SW480 (cell line): ENCODE measurements around the gene CAPN15.
A peak's percentile ranks its signal among the peaks of the same experiment; 100 is the strongest.
"Not testable (repeated sequence)": the region's sequence is repeated elsewhere in the genome, so short reads cannot be mapped to it uniquely, and the experiment has no call there.

Source experiments
- DNase-seq: peaks from one replicate; pipeline ENCODE4 v3.0.0-alpha.2; 2016; ENCODE audit warnings: low spot score

CAPN15 gene

GRCh38 chr16:527015-527903, at the start of gene CAPN15:
TSS of gene CAPN15 (plus strand) at chr16:527712. CDS start at chr16:546839, 19,127 bp downstream.
- peak; percentile 87 for DNase-seq

- not testable (repeated sequence) for DNase-seq
Measured at GRCh38 chr16:478287-478686, 49.2 kb upstream of the CAPN15 start.

- no peak for DNase-seq
Measured at GRCh38 chr16:482468-483185, 44.9 kb upstream of the CAPN15 start.

- DNase-seq: no peak
Measured at GRCh38 chr16:483341-484075, 44.0 kb upstream of the CAPN15 start.

- no peak for DNase-seq
Measured at GRCh38 chr16:489606-490005, 37.9 kb upstream of the CAPN15 start.

GRCh38 chr16:490768-491167, 36.7 kb upstream of the CAPN15 start:
- no peak for DNase-seq

- no peak for DNase-seq
Measured at GRCh38 chr16:491220-491919, 36.1 kb upstream of the CAPN15 start.

GRCh38 chr16:492211-492875, 35.2 kb upstream of the CAPN15 start:
- DNase-seq: no peak

GRCh38 chr16:494676-495075, 32.8 kb upstream of the CAPN15 start:
- DNase-seq: not testable (repeated sequence)

GRCh38 chr16:495127-495748, 32.3 kb upstream of the CAPN15 start:
- DNase-seq: peak; percentile 37

- no peak for DNase-seq
Measured at GRCh38 chr16:496097-496886, 31.2 kb upstream of the CAPN15 start.

- no peak for DNase-seq
Measured at GRCh38 chr16:497258-497657, 30.3 kb upstream of the CAPN15 start.

- no peak for DNase-seq
Measured at GRCh38 chr16:499924-500323, 27.6 kb upstream of the CAPN15 start.

- no peak for DNase-seq
Measured at GRCh38 chr16:500709-501108, 26.8 kb upstream of the CAPN15 start.

- peak; percentile 65 for DNase-seq
Measured at GRCh38 chr16:502179-502943, 25.2 kb upstream of the CAPN15 start.

- no peak for DNase-seq
Measured at GRCh38 chr16:503150-504071, 24.1 kb upstream of the CAPN15 start.

- DNase-seq: no peak
Measured at GRCh38 chr16:505479-506245, 21.9 kb upstream of the CAPN15 start.

- no peak for DNase-seq
Measured at GRCh38 chr16:506246-506546, 21.3 kb upstream of the CAPN15 start.
